K562 (cell line): ENCODE results near the gene CHSY1. TPM values are rescaled to one million over a fixed set of nuclear protein-coding genes. Genes with fewer than 3 reads are reported as not detected.

Experiments used
- ETS2 ChIP-seq: IDR thresholded peaks from 2 replicates; pipeline ENCODE4 v1.6.1; 2016; ENCODE audit warnings: borderline replicate concordance, missing genetic modification characterization, mild to moderate bottlenecking, moderate library complexity, missing compliant biosample characterization; ENCODE audit not compliant: poor library complexity, severe bottlenecking
- FOXM1 ChIP-seq, 2 experiments: fragments of 450-650 bp in 1 of 2; sonication (generic) in 1 of 2; formaldehyde crosslinking in 1 of 2; IDR thresholded peaks; 2 replicates each; pipeline versions ENCODE4 v1.6.1 to v1.9.0; 2017 to 2022; ENCODE audit warnings: low read depth in 2 of 2, mild to moderate bottlenecking in 2 of 2, missing genetic modification reagents in 1 of 2, moderate library complexity in 1 of 2
- FOXP4 ChIP-seq: sonication (generic); formaldehyde crosslinking; IDR thresholded peaks from 2 replicates; pipeline ENCODE4 v1.8.0; 2022; ENCODE audit warnings: mild to moderate bottlenecking, missing genetic modification reagents, borderline replicate concordance
- GATAD2A ChIP-seq: fragments of 450-650 bp; IDR thresholded peaks from 2 replicates; pipeline ENCODE4 v1.6.1; 2017
- GTF2B ChIP-seq: IDR thresholded peaks from 2 replicates; pipeline ENCODE4 v1.6.1; 2011; ENCODE audit not compliant: insufficient read length; ENCODE audit errors: extremely low read depth
- HLTF ChIP-seq: fragments of 450-650 bp; IDR thresholded peaks from 2 replicates; pipeline ENCODE4 v1.6.1; 2016
- HNRNPL ChIP-seq: fragments of 200-400 bp; formaldehyde crosslinking; IDR thresholded peaks from 2 replicates; pipeline ENCODE4 v1.6.1; 2017; ENCODE audit warnings: low read depth, mild to moderate bottlenecking, low read length
- L3MBTL2 ChIP-seq: fragments of 450-650 bp; IDR thresholded peaks from 2 replicates; pipeline ENCODE4 v1.6.1; 2016; ENCODE audit warnings: mild to moderate bottlenecking, moderate library complexity
- NRF1 ChIP-seq, 2 experiments: fragments of 450-650 bp; IDR thresholded peaks in 1 of 2; conservative IDR thresholded peaks in 1 of 2; 2 replicates each; pipeline ENCODE4 v1.6.1; 2014; ENCODE audit warnings: mild to moderate bottlenecking in 2 of 2
- RBFOX2 ChIP-seq: fragments of 200-400 bp; formaldehyde crosslinking; IDR thresholded peaks from 2 replicates; pipeline ENCODE4 v1.6.1; 2017; ENCODE audit warnings: low read depth, mild to moderate bottlenecking, low read length, moderate library complexity
- SRF ChIP-seq, 2 experiments: fragments of 250-450, 450-650 bp in 1 of 2; sonication (Bioruptor Pico) in 1 of 2; sonication (generic) in 1 of 2; formaldehyde crosslinking; IDR thresholded peaks; 2 replicates each; pipeline versions ENCODE4 v1.5.0 to v1.5.1; 2020 to 2022; ENCODE audit warnings: mild to moderate bottlenecking in 1 of 2, missing genetic modification reagents in 1 of 2
- STAG1 ChIP-seq: sonication (generic); formaldehyde crosslinking; IDR thresholded peaks from 2 replicates; pipeline ENCODE4 v1.5.0; 2020; ENCODE audit warnings: missing genetic modification reagents, borderline replicate concordance
- TCF15 ChIP-seq: fragments of 250-450 bp; sonication (Bioruptor Pico); IDR thresholded peaks from 2 replicates; pipeline ENCODE4 v1.8.0; 2022; ENCODE audit warnings: moderate library complexity, mild to moderate bottlenecking, inconsistent platforms
- ZBED1 ChIP-seq: IDR thresholded peaks from 2 replicates; pipeline ENCODE4 v1.6.1; 2014
- ZFP30 ChIP-seq: fragments of 250-450 bp; sonication (Bioruptor Pico); IDR thresholded peaks from 2 replicates; pipeline ENCODE4 v1.8.0; 2022; ENCODE audit warnings: moderate library complexity, mild to moderate bottlenecking, inconsistent platforms, borderline replicate concordance
- ZNF518B ChIP-seq: fragments of 250-450 bp; sonication (Bioruptor Pico); IDR thresholded peaks from 2 replicates; pipeline ENCODE4 v1.5.0; 2021; ENCODE audit warnings: mild to moderate bottlenecking, moderate library complexity
- ZNF740 ChIP-seq, 3 experiments: fragments of 200-800 bp in 1 of 3; sonication (Bioruptor generic) in 1 of 3; sonication (generic) in 1 of 3; formaldehyde crosslinking in 1 of 3; IDR thresholded peaks; 2 replicates each; pipeline versions ENCODE4 v1.6.1 to v1.8.0; 2016 to 2022; ENCODE audit warnings: mild to moderate bottlenecking in 2 of 3, missing compliant biosample characterization in 2 of 3, missing genetic modification characterization in 2 of 3, missing genetic modification reagents in 1 of 3
- ZNF764 ChIP-seq: fragments of 250-450 bp; sonication (Bioruptor Pico); IDR thresholded peaks from 2 replicates; pipeline ENCODE4 v1.4.0; 2020; ENCODE audit warnings: low read depth, mild to moderate bottlenecking, moderate library complexity
- polyA plus RNA-seq, 8 experiments: library from polyadenylated mRNA; depleted of rRNA in 4 of 8; stranded (reverse) in 5 of 8; unstranded in 3 of 8; fragments of >200 nt; fragmentation: Nextera tagmentation in 2 of 8; fragmentation: Illumina TruSeq in 1 of 8; extraction: Ambion mirVana in 2 of 8; extraction: Trizol in 1 of 8; gene quantifications; 2 replicates each; pipeline versions ENCODE4 v1.2.1 to v1.2.3, GENCODE V29; 2011 to 2014; ENCODE audit warnings: inconsistent platforms in 1 of 8, missing spikeins in 1 of 8
- total RNA-seq, 7 experiments: library from RNA; depleted of rRNA in 6 of 7; stranded (reverse); fragments of >200 nt in 6 of 7; fragmentation: Illumina TruSeq in 2 of 7; extraction: Trizol in 2 of 7; gene quantifications; 2 replicates each; pipeline versions ENCODE4 v1.2.1 to v1.2.3, GENCODE V29; 2011 to 2021; ENCODE audit warnings: low replicate concordance in 1 of 7

CHSY1 gene
- total and polyA plus RNA-seq, 9 of the 15 experiments (the other 6 are each of a cell fraction or from before 2014, with no cell fraction given): 7.0 to 16.4 (median 13.4) TPM

GRCh38 chr15:101294731-101295606 is 43.1 kb upstream of the CHSY1 start, which contains the start of gene SNRPA1 (continued):
- TF ChIP-seq NRF1 (conservative IDR thresholded peaks at IDR 0.05 in 1 of 2, IDR thresholded peaks at IDR 0.05 in 1 of 2) (peak; percentile 88 to 91), HNRNPL (no peak), ZNF764 (CRISPR knock-in tag) (no peak), L3MBTL2 (peak; percentile 90), ZNF518B (CRISPR knock-in tag) (no peak), HLTF (no peak), FOXP4 (CRISPR knock-in tag) (peak; percentile 59; the same call in 1 of the 2 replicates), GTF2B (no peak), GATAD2A (0 out of 2 replicates have a peak, but pooled peaks have one; percentile 48), TCF15 (CRISPR knock-in tag) (no peak), STAG1 (CRISPR knock-in tag) (peak; percentile 48; the same call in 1 of the 2 replicates), ETS2 (tag) (no peak), ZBED1 (peak; percentile 82), RBFOX2 (peak; percentile 99), SRF (CRISPR knock-in tag; IDR thresholded peaks at IDR 0.05) (0 out of 4 replicates have a peak, but pooled peaks of 1 of the 2 experiments have one; percentile 45), ZNF740 (CRISPR knock-in tag; IDR thresholded peaks at IDR 0.05) (no peak; the same call in 1 of the 2 replicates), ZNF740 (tag; IDR thresholded peaks at IDR 0.05) (no peak), ZFP30 (CRISPR knock-in tag) (no peak), FOXM1 (IDR thresholded peaks at IDR 0.05; ENCODE audit: low read depth) (peak; percentile 18; the same call in 1 of the 2 replicates), FOXM1 (CRISPR knock-in tag; IDR thresholded peaks at IDR 0.05; ENCODE audit: low read depth) (no peak; the same call in 1 of the 2 replicates)
